Adrenal gland (tissue), 12 donors: ENCODE data around the gene BABAM2. TPM values are rescaled to one million over a fixed set of nuclear protein-coding genes. Genes with fewer than 3 reads are reported as not detected.
"Not testable (repeated sequence)": the region's sequence is repeated elsewhere in the genome, so short reads cannot be mapped to it uniquely, and the experiment has no call there.

Source experiments
- DNase-seq, 7 donors: peaks; one replicate each; pipeline ENCODE4 v3.0.0-alpha.2; 2019 to 2020
- H3K27ac ChIP-seq, 5 donors: fragments of 200-600 bp; sonication (generic) in 4 of 5; 1 replicate in 3 of 5; 2 replicates in 2 of 5; pipeline versions ENCODE4 v1.5.1 to v1.8.0; 2016 to 2020; ENCODE audit warnings: mild to moderate bottlenecking in 1 of 5
- H3K27me3 ChIP-seq: fragments of 200-600 bp; 2 replicates; pipeline ENCODE4 v1.8.0; 2021
- H3K36me3 ChIP-seq, 2 donors: fragments of 200-600 bp; replicated peaks in 1 of 2; 1 replicate in 1 of 2; 2 replicates in 1 of 2; pipeline versions ENCODE4 v1.5.1 to v1.8.0; 2018 to 2022
- H3K4me1 ChIP-seq, 2 donors: fragments of 200-600 bp; replicated peaks in 1 of 2; 1 replicate in 1 of 2; 2 replicates in 1 of 2; pipeline versions ENCODE4 v1.5.1 to v1.8.0; 2018 to 2021
- H3K4me3 ChIP-seq, 4 donors: fragments of 200-600 bp; sonication (generic) in 3 of 4; one replicate each; pipeline ENCODE4 v1.5.1; 2016 to 2018
- H3K9me3 ChIP-seq, 3 donors: fragments of 200-600 bp; sonication (generic) in 1 of 3; replicated peaks in 1 of 3; 1 replicate in 2 of 3; 2 replicates in 1 of 3; pipeline versions ENCODE4 v1.5.1 to v1.8.0; 2016 to 2021
- CTCF ChIP-seq, 6 experiments: fragments of 450-650 bp in 4 of 6; fragments of 200-600 bp in 2 of 6; sonication (generic) in 1 of 6; IDR thresholded peaks; 1 replicate in 5 of 6; 2 replicates in 1 of 6; pipeline versions ENCODE4 v1.5.1 to v1.8.0; 2016 to 2021; ENCODE audit warnings: antibody characterized with exemption in 6 of 6, mild to moderate bottlenecking in 2 of 6, moderate library complexity in 1 of 6
- POLR2A ChIP-seq, 2 donors: fragments of 450-650 bp; IDR thresholded peaks; one replicate each; pipeline ENCODE4 v1.6.1; 2017; ENCODE audit warnings: antibody characterized with exemption in 2 of 2, mild to moderate bottlenecking in 2 of 2, moderate library complexity in 1 of 2
- WGBS, 4 donors: extraction: QIAGEN DNeasy Blood & Tissue Kit in 2 of 4; methylation state at CpG; one replicate each; pipeline versions ENCODE4 v1.1.5 to v1.1.7; 2013 to 2017; 5-methylcytosine and 5-hydroxymethylcytosine counted together
- intact Hi-C, 2 donors: fragments of 100-400 bp; cut with DNase I; formaldehyde crosslinking; loops; one replicate each; pipeline versions ENCODE4 v1.14.1 to v1.15.0; 2022 to 2023
- polyA plus RNA-seq, 3 donors: library from polyadenylated mRNA; stranded (reverse); fragments of 200-250 nt in 2 of 3; fragments of 350-450 nt in 1 of 3; fragmentation: Illumina TruSeq in 1 of 3; extraction: RNeasy Lipid Tissue Mini Kit (QIAGEN cat#74804) in 1 of 3; gene quantifications; one replicate each; pipeline ENCODE4 v1.2.3, GENCODE V29; 2013 to 2014
- total RNA-seq, 9 donors: library from RNA; depleted of rRNA in 4 of 9; stranded (reverse); fragments of >200 nt in 4 of 9; fragments of 120-200 nt in 1 of 9; fragmentation: NEBNext Ultra II Directional in 1 of 9; extraction: Animal tissue kit (Norgen Biotek cat#: 25700) in 1 of 9; gene quantifications; one replicate each; pipeline versions ENCODE4 v1.1.0 to v1.2.4, GENCODE V29; 2013 to 2023
- donor health status: healthy with polysubstance abuse.
- donor health status: Bipolar disorder and iron deficiency.
- donor health status: DM: yes; HTN: yes; CAD: no.
- donor health status: DM: no; HTN: no; CAD: no.
- donor health status: DM: no; HTN: no; CAD: no.
- donor health status: DM: yes; HTN: yes; CAD: no.

Gene BABAM2
- total and polyA plus RNA-seq, 12 donors = 88.2 to 925 (median 357) TPM

- intact Hi-C loops = no loop called here
- 25 to 34% (median 29%) methylated on average over 2 of the region's 2 CpGs for WGBS, 4 donors
- Histone ChIP-seq H3K9me3 (no peaks in the 10 kb centered on the region), H3K4me3 (no peak overlapping the region), H3K4me1 (peaks cover 27 to 38% of the 10 kb centered on the region in 2 donors), H3K36me3 (no peaks in the 10 kb centered on the region), H3K27ac (peak overlapping the region in 2 of 5 donors; percentile 20 to 24), H3K27me3 (no peaks in the 10 kb centered on the region)
- TF ChIP-seq POLR2A (IDR thresholded peaks at IDR 0.05) (no peak), CTCF (IDR thresholded peaks at IDR 0.05) (no peak)
- no peak for DNase-seq
These were observed 113.6 kb downstream of the BABAM2 start for GRCh38 chr2:28004086-28004485.

GRCh38 chr2:28009732-28010131, 119.2 kb downstream of the BABAM2 start:
- Histone ChIP-seq H3K27ac (no peak overlapping the region), H3K36me3 (no peaks in the 10 kb centered on the region), H3K4me3 (no peak overlapping the region), H3K27me3 (no peaks in the 10 kb centered on the region), H3K9me3 (no peaks in the 10 kb centered on the region), H3K4me1 (peaks cover 16 to 47% of the 10 kb centered on the region in 2 donors)
- intact Hi-C loops = no loop called here
- TF ChIP-seq POLR2A (IDR thresholded peaks at IDR 0.05) = no peak
- no peak for TF ChIP-seq CTCF (IDR thresholded peaks at IDR 0.05)
- DNase-seq = no peak

- Histone ChIP-seq H3K9me3 (no peaks in the 10 kb centered on the region), H3K27ac (no peak overlapping the region), H3K4me3 (no peak overlapping the region), H3K36me3 (no peaks in the 10 kb centered on the region), H3K4me1 (peaks cover 13 to 31% of the 10 kb centered on the region in 2 donors), H3K27me3 (no peaks in the 10 kb centered on the region)
- 78 to 97% (median 88%) methylated on average over 3 of the region's 3 CpGs for WGBS, 4 donors
- intact Hi-C loops = no loop called here
- TF ChIP-seq CTCF (IDR thresholded peaks at IDR 0.05) (no peak), POLR2A (IDR thresholded peaks at IDR 0.05) (no peak)
- no peak for DNase-seq
These were observed 120.8 kb downstream of the BABAM2 start for GRCh38 chr2:28011322-28011737.

GRCh38 chr2:28018474-28018873, 127.9 kb downstream of the BABAM2 start:
- H3K4me1 ChIP-seq = peaks cover 3 to 10% of the 10 kb centered on the region in 2 donors
- DNase-seq, intact Hi-C loops, H3K27me3 ChIP-seq, H3K9me3 ChIP-seq, H3K27ac ChIP-seq, H3K4me3 ChIP-seq, H3K36me3 ChIP-seq: not testable (repeated sequence)
- WGBS, 4 donors = 97 to 100% (median 99%) methylated on average over 2 of the region's 2 CpGs

- H3K36me3 ChIP-seq, H3K9me3 ChIP-seq, H3K27me3 ChIP-seq, H3K27ac ChIP-seq, H3K4me3 ChIP-seq, intact Hi-C loops, DNase-seq: not testable (repeated sequence)
- peaks cover 3 to 10% of the 10 kb centered on the region in 2 donors for H3K4me1 ChIP-seq
- 94 to 100% (median 96%) methylated on average over 2 of the region's 2 CpGs for WGBS, 4 donors
These were observed 129.0 kb downstream of the BABAM2 start for GRCh38 chr2:28019521-28019920.
